GM19452 (cell line): ENCODE data around the gene RYR2.

Experiments
- ATAC-seq: cut with Tn5 transposase; IDR thresholded peaks from one replicate; pipeline ENCODE4 v1.9.1; 2021; ENCODE audit not compliant: unreplicated experiment

RYR2 gene

GRCh38 chr1:237416924-237417655 is 375.1 kb downstream of the RYR2 start:
- ATAC-seq = no peak

- ATAC-seq = no peak
Observed at GRCh38 chr1:237428809-237429208, 386.8 kb downstream of the RYR2 start.

GRCh38 chr1:237429252-237429651 is 387.3 kb downstream of the RYR2 start:
- no peak for ATAC-seq

DNA sequence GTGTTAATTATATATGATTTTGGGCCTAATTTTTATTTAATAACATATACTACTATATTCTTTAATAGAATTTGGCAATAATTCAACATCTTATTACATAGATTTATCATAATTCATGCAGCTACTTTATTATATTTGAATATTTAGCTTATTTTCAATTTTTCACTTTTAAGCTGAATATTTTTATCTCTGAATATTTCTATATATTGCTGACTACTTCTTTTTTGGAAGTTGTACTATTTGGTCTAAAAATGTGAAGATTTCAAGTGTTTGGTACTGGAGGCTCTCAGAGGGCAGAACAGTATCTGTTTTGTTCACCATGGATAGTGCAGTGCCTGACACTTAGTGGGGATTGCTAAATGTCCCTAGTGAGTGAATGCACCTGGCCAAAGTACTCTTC is 389.5 kb downstream of the RYR2 start:
- ATAC-seq = no peak

DNA sequence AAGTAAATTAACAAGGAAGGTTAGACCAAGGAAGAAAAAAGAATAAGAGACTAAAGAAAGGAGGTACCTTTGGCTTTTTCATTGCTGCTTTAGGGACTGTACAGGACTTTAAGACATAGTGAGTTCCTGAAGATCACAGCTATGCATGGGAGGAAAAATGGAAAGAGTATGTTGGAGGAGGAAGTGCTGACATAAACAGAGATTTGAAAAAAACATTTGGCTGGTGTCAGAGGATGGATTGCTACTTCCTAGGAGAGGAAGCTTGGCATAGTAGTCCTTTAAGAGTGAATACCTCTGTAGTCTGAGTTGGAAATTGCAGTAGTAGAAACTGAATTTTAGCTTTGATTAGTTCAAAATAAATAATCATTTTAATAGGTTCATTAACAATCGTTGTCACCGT is 398.4 kb downstream of the RYR2 start:
- no peak for ATAC-seq

DNA sequence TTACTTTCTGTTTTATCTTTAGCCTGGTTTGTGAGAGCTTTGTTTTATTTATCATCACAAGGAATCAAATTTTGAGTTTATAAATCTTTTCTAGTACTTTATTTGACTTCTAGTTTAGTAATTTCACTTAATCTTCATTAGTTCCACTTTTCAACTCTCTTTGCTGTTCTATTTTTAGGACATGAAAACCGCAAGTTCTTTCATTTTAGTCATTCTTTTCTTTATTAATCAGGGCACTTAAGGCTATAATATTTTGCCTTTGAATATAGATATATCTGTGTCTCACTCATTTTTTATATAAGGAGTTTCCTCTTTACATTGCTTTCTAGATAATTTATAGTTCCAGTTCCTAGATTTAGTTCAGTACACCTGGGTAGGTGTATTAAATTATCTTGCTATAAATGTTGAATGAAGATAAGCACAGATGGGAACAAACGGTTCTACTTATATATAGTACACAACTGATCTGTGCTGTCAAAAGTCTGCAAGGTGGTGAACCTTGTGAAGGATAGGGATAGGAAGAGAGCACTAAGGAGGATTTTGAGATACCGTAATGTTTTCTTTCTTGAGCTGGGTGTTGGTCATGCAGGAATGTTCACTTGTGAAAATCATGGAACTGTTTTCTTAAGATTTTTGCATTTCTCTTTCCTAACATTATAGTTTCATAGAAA is 402.3 kb downstream of the RYR2 start:
- ATAC-seq = no peak

DNA sequence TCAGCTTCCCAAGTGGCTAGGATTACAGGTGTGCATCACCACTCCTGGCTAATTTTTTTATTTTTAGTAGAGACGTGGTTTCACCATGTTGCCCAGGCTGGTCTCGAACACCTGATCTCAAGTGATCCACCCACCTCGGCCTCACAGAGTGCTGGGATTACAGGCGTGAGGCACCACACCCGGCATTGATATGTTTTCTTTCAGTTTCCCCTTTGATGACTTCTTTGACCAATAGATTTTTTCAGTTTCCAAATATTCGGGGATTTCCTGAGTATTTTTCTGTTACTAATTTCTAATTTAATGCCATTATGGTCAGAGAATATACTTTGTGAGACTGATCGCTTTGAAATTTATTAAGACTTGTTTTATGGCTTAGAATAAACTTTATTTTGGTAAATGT is 406.1 kb downstream of the RYR2 start:
- ATAC-seq = no peak

- ATAC-seq = no peak
Observed at GRCh38 chr1:237457573-237457972, 415.6 kb downstream of the RYR2 start.

DNA sequence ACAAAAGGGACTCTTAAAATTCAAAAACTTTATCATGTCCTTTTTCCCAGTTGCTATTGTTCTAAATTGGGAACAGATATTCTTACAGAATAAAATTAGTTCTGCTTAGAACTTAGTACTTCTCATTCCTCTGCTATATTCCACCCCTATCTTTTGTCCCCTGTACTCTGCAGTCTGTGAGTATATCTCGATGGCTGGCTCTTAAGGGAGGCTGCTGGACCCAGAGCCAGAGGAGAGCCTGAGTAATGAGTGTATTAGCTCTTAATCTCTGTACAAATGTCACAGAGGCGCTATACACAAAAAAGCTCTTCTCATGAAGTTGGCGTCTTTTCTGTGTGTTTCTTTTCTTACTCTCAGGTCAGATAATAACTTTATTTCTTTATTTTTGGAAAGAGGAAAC is 425.3 kb downstream of the RYR2 start:
- ATAC-seq = no peak

- no peak for ATAC-seq
Observed at GRCh38 chr1:237470712-237471338, 428.8 kb downstream of the RYR2 start.

DNA sequence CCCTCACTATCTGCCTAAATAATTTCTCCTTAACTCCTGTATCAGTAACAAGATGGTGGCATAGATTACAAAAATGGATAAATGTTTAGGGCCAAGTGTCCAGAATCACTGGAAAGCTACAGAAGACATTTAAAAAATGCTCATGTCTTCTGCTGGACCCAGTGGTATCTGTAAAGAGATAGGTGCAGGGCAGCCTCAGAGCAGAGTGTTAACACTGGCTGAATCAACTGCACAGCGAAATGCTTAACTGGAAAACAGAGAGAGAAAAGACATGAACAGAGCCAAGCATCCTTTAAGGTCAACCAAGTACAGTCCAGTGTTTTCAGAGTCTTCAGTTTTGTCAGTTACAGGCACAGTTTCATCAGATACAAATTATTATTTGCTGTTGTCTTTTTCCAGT is 429.4 kb downstream of the RYR2 start:
- ATAC-seq = no peak

DNA sequence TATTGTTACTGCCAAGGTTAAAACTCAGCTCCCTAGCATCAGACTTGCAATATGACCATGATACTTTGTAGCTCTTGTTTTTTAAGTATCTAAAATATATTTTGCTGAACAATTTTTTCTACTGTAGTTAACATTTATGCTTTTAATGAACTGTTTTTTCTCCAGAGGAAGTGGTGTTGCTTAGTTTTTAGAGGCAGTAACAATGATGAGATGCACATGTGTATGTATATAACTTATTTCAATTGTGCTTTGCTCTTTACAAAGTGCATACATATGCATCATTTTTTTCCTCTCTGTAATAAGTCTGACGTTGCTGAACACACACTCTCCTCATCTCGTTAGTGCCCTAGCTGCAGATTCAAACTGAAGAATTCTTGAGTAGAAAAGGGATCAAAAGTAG is 430.0 kb downstream of the RYR2 start:
- ATAC-seq = no peak

GRCh38 chr1:237473854-237474253 is 431.9 kb downstream of the RYR2 start:
- no peak for ATAC-seq

GRCh38 chr1:237478082-237478481 is 436.1 kb downstream of the RYR2 start:
- no peak for ATAC-seq

DNA sequence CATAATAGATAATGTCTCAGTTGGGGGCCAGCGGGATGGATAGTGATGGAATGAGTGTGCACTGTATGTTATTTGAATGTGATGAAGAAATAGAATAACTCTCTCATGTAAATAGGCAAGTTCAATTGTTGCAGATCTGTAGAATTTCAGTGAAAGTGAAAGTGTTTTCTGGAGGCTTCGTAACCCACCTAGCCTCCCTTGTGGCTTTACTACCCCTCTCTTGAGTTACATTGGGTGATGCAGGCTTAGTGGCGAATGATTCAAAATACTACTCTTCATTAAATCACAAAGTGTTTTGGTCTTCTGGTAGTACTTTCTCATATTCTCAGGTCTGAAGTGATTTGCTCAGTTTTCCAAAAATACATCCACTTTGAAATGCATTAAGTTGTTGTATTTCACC is 436.9 kb downstream of the RYR2 start:
- ATAC-seq = no peak

DNA sequence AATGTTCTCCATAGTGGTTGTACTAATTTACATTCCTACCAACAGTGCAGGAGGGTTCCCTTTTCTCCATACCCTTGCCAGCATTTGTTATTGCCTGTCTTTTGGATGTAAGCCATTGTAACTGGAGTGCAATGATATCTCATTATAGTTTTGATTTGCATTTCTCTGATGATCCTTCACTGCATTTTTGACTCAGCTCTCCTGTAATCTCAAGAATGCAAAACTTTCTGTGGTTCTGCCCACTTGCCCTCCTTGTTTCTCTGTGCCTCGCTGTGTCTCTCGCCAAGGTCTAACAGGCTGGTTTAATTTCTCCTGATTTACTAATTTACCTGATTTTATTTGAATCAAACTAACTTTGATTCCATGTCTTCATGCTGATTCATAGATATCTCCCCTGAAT is 440.8 kb downstream of the RYR2 start:
- no peak for ATAC-seq

DNA sequence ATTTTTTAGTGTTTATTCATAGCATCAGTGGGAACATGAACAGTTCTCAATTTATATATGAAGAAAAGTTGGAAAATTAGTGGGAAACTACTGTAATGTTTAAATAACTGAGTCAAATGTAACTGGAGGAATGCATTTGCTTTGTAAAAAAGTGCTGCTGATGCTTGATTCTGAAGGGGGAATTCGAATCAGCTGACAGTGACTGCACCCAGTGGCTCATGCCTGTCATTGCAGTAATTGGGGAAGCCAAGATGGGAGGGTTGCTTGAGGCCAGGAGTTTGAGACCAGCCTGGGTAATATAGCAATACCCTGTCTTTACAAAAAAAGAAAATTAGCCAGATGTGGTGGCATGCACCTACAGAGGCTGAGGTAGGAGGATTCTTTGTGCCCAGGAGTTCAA is 450.4 kb downstream of the RYR2 start:
- peak; percentile 53 for ATAC-seq

DNA sequence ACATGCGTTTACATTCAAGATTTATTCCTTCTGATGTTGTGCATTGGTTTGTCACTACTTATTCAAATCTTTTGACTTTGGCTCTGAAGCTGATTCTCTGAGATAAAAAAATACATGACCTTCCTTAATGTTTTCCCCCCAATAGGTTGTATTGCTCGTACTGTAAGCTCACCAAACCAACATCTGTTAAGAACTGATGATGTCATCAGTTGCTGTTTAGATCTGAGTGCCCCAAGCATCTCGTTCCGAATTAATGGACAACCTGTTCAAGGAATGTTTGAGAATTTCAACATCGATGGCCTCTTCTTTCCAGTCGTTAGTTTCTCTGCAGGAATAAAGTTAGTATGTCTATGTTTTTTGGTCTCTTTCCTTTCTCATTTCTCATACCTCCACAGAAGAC is 458.6 kb downstream of the RYR2 start:
- no peak for ATAC-seq

DNA sequence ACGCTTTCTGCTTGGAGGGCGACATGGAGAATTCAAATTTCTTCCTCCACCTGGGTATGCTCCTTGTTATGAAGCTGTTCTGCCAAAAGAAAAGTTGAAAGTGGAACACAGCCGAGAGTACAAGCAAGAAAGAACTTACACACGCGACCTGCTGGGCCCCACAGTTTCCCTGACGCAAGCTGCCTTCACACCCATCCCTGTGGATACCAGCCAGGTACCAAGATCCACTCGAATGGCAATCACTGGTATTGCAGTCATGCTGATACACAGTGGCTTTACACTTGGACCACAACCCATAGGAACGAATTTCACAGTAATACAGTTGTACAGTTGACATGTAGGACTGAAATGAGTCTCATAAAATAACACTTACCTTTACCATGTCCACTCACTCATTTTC is 461.3 kb downstream of the RYR2 start:
- no peak for ATAC-seq

GRCh38 chr1:237507005-237507404 is 465.0 kb downstream of the RYR2 start:
- ATAC-seq = peak; percentile 94

DNA sequence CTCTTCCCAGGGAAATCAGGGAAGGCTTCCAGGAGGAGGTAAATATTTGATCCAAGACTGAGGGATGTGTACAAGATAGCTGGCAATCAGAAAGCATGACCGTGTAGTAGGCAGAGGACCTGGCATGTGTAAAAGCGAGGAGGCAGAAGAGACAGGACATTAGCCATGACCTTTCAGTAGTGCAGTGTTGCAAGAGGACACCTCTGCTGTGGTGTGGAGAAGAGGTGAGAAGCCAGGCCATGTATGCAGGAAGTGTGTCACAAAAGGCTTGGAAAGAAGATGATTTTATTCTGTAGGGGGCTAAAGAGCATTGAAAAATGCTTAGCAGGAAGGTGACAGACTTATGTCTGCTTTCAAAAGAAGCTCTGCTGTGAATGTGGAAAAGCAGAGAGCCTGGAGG is 467.8 kb downstream of the RYR2 start:
- no peak for ATAC-seq

DNA sequence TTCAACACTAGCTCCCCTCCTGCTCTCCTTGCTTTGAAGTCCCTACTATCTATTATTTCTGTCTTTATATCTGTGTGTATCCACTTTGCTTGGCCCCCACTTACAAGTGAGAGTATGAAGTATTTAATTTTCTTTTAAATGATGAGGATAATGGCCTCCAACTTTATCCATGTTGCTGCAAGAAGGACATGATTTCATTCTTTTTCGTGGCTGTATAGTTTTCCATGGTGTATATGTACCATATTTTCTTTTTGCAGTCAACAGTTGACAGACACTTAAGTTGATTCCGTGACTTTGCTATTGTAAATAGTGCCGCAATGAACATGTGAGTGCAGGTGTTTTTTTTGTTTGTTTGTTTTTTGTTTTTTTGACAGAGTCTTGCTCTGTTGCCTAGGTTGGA is 483.1 kb downstream of the RYR2 start:
- no peak for ATAC-seq
